ENCODE results near the gene FBRSL1. TPM values are rescaled to one million over a fixed set of nuclear protein-coding genes. Genes with fewer than 3 reads are reported as not detected.

The FBRSL1 gene
- total RNA-seq, 1 experiment from 2014 or later, result 124 TPM

- no peaks in the 10 kb centered on the region for H3K36me3 ChIP-seq (ENCODE audit: control insufficient read depth in 1 of 2, insufficient read depth in 2 of 2, low read length in 2 of 2)
- H3K4me1 ChIP-seq (ENCODE audit: control insufficient read depth in 1 of 2, insufficient read depth in 2 of 2, low read length in 2 of 2), result no peaks in the 10 kb centered on the region
- BruUV-seq (replicated peaks), result no TSS peak
- no peaks in the 10 kb centered on the region for H3K79me2 ChIP-seq (ENCODE audit: insufficient read depth, low read length)
- H3K9me2 ChIP-seq (ENCODE audit: insufficient read depth), result no peaks in the 10 kb centered on the region
- H3K9me3 ChIP-seq (ENCODE audit: control insufficient read depth in 1 of 2, insufficient read depth in 1 of 2, low read depth in 1 of 2, low read length in 2 of 2), result no peaks in the 10 kb centered on the region
- DNase-seq (ENCODE audit: low read depth, low spot score) (no peak), ATAC-seq (no peak)
- H3K4me3 ChIP-seq (replicated peaks in 1 of 2; ENCODE audit: low read depth in 1 of 2, low read length in 2 of 2), result no peak overlapping the region
- ChIA-PET RAD21 (ENCODE audit: low non-redundant PET in 1 of 2, low total read pairs in 2 of 2, uncharacterized antibody in 2 of 2, unreplicated experiment in 2 of 2) (no interaction called here), POLR2A (no interaction called here), CTCF (no interaction called here)
- intact Hi-C loops (cut with micrococcal nuclease), result no loop called here
- H3K4me2 ChIP-seq (ENCODE audit: low read length), result no peak overlapping the region
- no peak overlapping the region for H3K9ac ChIP-seq (ENCODE audit: low read length)
- no peaks in the 10 kb centered on the region for H3K27me3 ChIP-seq (ENCODE audit: insufficient read depth, low read length)
- TF ChIP-seq, protein P1, sequence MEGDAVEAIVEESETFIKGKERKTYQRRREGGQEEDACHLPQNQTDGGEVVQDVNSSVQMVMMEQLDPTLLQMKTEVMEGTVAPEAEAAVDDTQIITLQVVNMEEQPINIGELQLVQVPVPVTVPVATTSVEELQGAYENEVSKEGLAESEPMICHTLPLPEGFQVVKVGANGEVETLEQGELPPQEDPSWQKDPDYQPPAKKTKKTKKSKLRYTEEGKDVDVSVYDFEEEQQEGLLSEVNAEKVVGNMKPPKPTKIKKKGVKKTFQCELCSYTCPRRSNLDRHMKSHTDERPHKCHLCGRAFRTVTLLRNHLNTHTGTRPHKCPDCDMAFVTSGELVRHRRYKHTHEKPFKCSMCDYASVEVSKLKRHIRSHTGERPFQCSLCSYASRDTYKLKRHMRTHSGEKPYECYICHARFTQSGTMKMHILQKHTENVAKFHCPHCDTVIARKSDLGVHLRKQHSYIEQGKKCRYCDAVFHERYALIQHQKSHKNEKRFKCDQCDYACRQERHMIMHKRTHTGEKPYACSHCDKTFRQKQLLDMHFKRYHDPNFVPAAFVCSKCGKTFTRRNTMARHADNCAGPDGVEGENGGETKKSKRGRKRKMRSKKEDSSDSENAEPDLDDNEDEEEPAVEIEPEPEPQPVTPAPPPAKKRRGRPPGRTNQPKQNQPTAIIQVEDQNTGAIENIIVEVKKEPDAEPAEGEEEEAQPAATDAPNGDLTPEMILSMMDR (IDR thresholded peaks at IDR 0.05 in 2 of 3, conservative IDR thresholded peaks at IDR 0.05 in 1 of 3; ENCODE audit: borderline replicate concordance in 1 of 3, insufficient read depth in 1 of 3, low read depth in 2 of 3, low read length in 2 of 3), result no peak
- no peak for TF ChIP-seq CEBPB (IDR thresholded peaks at IDR 0.05; ENCODE audit: low read depth)
- no peak for TF ChIP-seq SRF (IDR thresholded peaks at IDR 0.05; ENCODE audit: low read depth)
- TF ChIP-seq MAX (IDR thresholded peaks at IDR 0.05), result no peak
- no peak for TF ChIP-seq FOSL1 (IDR thresholded peaks at IDR 0.05; ENCODE audit: low read depth)
- no peak for TF ChIP-seq YY1 (IDR thresholded peaks at IDR 0.05; ENCODE audit: extremely low read depth, insufficient replicate concordance, low read depth, low read length)
- TF ChIP-seq, protein P2, sequence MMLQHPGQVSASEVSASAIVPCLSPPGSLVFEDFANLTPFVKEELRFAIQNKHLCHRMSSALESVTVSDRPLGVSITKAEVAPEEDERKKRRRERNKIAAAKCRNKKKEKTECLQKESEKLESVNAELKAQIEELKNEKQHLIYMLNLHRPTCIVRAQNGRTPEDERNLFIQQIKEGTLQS (IDR thresholded peaks at IDR 0.05), result no peak
- no peak for TF ChIP-seq TCF7L2 (IDR thresholded peaks at IDR 0.05; ENCODE audit: borderline replicate concordance, extremely low read depth, insufficient read depth, insufficient read length)
- TF ChIP-seq ZNF274 (IDR thresholded peaks at IDR 0.05; ENCODE audit: low read depth, low read length), result no peak
- TF ChIP-seq REST (IDR thresholded peaks at IDR 0.05; ENCODE audit: low read depth), result no peak
- TF ChIP-seq, protein P3, sequence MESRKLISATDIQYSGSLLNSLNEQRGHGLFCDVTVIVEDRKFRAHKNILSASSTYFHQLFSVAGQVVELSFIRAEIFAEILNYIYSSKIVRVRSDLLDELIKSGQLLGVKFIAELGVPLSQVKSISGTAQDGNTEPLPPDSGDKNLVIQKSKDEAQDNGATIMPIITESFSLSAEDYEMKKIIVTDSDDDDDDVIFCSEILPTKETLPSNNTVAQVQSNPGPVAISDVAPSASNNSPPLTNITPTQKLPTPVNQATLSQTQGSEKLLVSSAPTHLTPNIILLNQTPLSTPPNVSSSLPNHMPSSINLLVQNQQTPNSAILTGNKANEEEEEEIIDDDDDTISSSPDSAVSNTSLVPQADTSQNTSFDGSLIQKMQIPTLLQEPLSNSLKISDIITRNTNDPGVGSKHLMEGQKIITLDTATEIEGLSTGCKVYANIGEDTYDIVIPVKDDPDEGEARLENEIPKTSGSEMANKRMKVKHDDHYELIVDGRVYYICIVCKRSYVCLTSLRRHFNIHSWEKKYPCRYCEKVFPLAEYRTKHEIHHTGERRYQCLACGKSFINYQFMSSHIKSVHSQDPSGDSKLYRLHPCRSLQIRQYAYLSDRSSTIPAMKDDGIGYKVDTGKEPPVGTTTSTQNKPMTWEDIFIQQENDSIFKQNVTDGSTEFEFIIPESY (IDR thresholded peaks at IDR 0.05; ENCODE audit: extremely low read depth, insufficient replicate concordance, low read length), result no peak
- no peak for TF ChIP-seq EGR1 (IDR thresholded peaks at IDR 0.05; ENCODE audit: low read depth)
- no peak for TF ChIP-seq EZH2 (IDR thresholded peaks at IDR 0.05)
- H3K27ac ChIP-seq (ENCODE audit: low read depth, low read length), result no peak overlapping the region
- H4K20me1 ChIP-seq (ENCODE audit: insufficient read depth), result no peaks in the 10 kb centered on the region
- H2AFZ ChIP-seq (ENCODE audit: low read depth, low read length, poor library complexity, severe bottlenecking), result no peak overlapping the region
These were observed 53.5 kb downstream of the FBRSL1 start for GRCh38 chr12:132543298-132544079.
